ENCODE data around the gene ETHE1. TPM values are rescaled to one million over a fixed set of nuclear protein-coding genes. Genes with fewer than 3 reads are reported as not detected.
"Not testable (repeated sequence)": the region's sequence is repeated elsewhere in the genome, so short reads cannot be mapped to it uniquely, and the experiment has no call there.

ETHE1 gene
- total RNA-seq, 1 donor from 2014 or later = 54.9 TPM

DNA sequence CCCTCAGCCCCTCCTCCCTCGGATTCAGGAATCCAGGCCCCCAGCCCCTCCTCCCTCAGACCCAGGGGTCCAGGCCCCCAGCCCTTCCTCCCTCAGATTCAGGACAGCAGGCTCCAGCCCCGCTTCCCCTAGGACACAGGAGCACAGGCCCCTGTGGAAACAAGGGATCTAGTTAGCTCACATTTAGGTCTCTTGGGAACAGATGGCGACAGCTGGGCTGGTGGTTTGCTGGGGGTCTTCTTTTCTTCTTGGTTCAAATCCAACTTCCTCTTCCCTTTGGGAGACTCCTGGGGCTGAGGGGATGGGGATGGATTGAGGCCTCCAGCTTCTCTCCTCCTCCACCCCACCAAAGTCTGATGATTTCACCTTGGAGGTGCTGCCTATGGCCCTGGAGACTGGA, 25.6 kb upstream of the ETHE1 start:
- intact Hi-C loops (cut with micrococcal nuclease) = no loop called here

DNA sequence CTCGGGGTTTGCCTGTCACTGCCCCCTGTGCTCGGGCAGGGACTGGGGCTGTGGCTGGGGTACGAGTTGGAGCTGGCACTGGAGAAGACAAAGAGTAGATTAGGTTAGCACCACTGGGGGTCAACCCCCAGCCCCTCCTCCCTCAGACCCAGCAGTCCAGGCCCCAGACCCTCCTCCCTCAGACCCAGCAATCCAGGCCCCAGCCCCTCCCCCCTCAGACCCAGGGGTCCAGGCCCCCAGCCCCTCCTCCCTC, 25.1 kb upstream of the ETHE1 start:
- intact Hi-C loops (cut with micrococcal nuclease) = no loop called here

DNA sequence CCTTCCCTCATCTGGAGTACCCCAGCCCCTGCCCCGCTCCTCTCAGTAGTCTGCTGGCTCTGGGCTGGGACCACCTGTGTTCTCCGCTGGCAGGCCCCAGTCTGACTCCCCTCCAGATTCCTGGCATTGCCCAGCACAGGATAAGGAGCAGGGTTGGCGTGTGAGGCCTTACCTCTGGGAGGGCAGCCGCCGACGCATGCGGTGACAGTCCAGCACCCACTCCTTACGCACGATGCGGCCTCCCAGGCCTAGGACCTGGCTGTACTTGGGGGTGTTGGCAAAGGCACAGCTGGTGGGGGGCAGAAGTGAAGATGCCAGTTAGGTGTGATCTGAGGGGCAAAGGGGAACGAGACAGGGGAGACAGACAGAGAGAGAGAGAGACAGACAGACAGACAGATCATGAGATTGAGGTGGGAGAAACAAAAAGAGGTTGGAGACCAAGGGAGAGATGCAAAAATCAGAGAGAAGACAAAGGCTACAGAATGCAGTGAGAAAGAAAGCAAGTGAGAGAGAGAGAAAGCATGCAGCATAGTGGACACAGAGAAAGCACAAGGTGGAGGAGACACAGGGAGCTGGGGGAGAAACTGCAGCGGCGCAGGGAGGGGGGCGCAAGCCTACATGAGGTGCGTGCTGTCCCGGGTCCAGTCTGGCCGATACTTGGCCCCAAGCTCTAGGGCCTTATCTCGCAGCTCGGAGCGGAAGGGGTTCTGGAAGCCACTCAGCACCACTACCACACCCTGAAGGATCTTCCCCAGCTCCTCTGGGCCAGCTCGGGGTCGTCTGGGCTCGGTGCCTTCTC, 24.6 kb upstream of the ETHE1 start:
- intact Hi-C loops (cut with micrococcal nuclease) = no loop called here

DNA sequence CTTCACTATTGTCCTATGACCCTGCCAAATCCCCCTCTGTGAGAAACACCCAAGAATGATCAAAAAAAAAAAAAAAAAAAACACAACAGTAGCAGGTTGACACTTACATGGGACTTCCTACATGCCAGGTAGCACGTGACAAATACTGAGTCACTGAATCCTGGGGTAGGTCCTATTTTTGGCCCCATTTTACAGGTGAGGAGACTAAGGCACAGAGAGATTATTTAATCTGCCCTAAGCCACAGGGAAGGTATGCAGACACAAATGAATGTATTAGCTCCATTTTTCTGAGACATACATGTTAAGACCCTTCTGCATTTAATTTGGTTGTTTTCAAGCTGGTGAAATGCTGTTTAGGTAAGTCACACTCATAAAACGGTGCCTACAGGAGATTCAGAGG, 21.7 kb upstream of the ETHE1 start:
- intact Hi-C loops (cut with micrococcal nuclease) = no loop called here

DNA sequence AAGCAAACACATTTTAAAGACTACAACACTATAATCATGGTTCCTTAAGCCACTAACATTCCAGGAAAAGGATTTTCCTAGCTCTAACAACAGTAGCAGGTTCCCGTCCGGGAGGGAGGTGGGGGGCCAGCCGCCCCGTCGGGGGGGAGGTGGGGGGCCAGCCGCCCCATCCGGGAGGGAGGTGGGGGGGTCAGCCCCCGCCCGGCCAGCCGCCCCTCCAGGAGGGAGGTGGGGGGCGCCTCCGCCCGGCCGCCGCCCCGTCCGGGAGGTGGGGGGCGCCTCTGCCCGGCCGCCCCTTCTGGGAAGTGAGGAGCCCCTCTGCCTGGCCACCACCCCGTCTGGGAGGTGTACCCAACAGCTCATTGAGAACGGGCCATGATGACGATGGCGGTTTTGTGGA, 20.9 kb upstream of the ETHE1 start:
- intact Hi-C loops (cut with micrococcal nuclease) = not testable (repeated sequence)

DNA sequence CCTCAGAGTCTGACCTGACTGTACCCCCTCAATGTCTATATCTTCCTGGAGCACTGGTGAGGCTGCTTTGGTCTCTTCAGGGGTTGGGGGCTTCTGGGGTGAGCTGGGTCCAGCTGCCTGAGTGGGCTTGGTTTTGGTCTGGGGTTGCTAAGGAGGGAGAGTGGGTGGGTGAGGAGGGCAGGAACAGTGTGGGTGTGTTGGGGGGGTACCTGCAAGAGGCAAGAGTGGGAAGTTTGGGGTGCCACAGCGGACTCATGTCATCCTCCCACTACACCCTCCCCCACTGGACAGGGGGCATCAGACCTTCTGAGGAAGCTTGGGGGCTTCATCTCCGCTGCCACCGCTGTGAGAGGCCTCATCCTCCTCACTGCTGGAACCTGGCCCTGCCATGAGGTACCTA, 19.6 kb upstream of the ETHE1 start:
- intact Hi-C loops (cut with micrococcal nuclease) = no loop called here

DNA sequence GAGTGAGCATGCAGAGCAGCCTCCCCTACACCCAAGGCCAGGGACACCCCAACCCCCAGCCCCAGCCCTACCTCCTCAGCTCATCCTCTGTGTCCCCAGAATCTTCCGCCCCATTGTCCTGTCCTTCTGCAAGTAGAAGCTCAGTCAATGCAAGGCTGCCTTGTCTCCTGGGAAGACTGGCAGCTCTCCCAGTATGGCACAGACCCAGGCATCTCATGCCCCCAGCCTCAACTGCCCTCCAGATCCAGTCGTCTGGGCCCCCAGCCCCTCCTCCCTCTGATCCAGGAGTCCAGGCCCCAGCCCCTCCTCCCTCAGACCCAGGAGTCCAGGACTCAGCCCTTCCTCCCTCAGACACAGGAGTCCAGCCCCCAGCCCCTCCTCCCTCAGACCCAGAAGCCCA, 19.0 kb upstream of the ETHE1 start:
- intact Hi-C loops (cut with micrococcal nuclease) = no loop called here

DNA sequence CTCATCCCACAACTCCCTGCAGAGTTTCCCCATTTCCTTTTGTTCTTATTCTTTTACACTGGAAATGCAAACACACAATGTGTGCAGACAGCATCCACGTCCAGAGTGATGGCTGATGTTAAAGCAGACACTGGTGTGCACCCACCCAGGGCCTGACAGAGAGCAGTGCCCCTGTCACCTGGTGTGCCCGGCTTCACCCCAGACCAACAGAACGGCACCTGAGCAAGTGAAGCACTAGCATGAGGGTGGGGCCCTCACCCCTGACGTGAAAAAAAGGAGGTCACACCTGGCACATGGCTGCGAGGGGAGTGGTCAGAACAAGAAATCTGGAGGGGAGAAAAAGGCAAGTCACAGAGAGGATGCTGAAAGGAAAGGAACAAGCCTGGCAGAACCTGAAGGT, 18.3 kb upstream of the ETHE1 start:
- intact Hi-C loops (cut with micrococcal nuclease) = no loop called here

DNA sequence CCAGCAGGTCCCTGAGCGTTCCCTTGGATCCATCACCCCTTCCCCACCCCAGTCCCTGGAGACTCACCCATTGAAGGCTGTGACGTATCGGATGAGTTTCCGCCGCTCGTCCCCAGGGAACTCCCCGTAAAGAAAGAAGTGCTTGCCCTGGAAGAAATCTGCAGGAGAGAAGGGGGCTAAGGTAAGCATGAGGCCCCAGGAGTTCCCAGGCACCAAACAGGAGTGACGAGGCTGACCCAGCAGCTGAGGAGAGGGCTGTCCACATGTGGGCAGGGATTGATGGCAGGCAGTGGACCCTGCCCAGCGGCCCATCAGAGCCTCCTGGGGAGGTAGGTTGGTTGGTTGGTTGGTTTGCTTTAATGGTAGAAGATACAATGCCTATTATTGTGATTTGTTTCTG, 17.1 kb upstream of the ETHE1 start:
- intact Hi-C loops (cut with micrococcal nuclease) = no loop called here

DNA sequence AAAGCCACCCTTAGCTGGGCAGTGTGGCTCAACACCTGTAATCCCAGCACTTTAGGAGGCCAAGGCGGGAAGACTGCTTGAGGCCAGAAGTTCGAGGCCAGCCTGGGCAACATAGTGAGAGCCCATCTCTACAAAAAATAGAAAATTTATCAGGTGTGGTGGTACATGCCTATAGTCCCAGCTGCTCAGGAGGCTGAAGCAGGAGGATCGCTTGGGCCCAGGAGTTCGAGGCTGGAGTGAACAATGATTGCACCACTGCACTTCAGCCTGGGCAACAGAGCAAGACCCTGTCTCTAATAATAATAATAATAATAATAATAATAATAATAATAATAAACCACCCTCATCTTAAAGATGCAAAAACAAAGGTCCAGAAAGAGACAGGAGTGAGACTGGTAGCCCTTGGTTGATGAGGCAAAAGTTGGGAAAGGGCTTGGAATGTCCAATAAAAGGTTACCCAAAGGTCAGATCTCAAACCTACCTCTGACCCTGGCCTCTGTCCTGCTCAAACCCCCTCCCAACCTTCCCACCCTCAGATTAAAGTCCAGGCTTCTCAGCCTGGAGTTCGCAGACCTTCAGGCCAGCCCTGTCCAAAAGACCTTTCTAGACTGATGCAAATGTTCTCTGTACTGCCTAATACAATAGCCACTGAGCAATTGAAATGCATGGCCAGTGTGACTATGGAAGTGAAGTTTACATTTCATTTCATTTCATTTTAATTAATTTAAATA, 15.1 kb upstream of the ETHE1 start:
- intact Hi-C loops (cut with micrococcal nuclease) = no loop called here

DNA sequence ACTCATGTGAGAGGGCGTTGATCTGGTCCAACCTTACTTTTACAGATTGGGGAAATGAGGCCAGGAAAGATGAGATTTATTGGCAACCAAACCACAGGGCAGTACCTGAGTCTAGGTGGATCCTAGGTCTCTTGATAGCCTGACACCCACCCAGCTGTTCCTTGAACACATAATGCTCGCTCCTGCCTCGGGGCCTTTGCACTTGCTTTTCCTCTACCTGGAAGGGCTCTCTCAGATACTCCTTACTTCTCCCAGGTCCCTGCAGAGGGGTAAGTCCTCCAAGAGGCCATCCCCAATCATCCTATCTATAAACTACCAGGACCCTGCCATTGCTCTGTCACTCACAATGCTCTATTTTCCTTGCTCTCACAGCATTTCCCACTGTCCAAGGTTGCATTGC, 13.4 kb upstream of the ETHE1 start:
- intact Hi-C loops (cut with micrococcal nuclease) = no loop called here

DNA sequence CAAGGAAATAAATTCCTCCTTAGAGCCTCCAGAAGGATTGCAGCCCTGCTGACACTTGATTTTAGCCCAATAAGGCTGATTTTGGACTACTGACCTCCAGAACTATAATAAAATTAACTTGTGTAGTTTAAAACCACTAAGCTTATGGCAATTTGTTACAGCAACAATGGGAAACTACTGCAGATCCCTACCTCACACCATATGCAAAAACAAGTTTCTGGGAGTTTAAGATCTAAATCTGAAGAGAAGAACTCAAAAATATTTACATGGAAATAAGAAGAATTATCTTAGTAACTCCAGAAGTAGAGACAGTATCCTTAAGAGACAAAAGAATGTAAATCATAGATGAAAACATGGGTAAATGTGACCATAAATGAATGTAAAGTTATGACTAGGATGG, 11.9 kb upstream of the ETHE1 start:
- intact Hi-C loops (cut with micrococcal nuclease) = loop anchor here (10.0 kb wide), 1 partner anchor 216 kb away; the partner anchor contains the start of gene SMG9

DNA sequence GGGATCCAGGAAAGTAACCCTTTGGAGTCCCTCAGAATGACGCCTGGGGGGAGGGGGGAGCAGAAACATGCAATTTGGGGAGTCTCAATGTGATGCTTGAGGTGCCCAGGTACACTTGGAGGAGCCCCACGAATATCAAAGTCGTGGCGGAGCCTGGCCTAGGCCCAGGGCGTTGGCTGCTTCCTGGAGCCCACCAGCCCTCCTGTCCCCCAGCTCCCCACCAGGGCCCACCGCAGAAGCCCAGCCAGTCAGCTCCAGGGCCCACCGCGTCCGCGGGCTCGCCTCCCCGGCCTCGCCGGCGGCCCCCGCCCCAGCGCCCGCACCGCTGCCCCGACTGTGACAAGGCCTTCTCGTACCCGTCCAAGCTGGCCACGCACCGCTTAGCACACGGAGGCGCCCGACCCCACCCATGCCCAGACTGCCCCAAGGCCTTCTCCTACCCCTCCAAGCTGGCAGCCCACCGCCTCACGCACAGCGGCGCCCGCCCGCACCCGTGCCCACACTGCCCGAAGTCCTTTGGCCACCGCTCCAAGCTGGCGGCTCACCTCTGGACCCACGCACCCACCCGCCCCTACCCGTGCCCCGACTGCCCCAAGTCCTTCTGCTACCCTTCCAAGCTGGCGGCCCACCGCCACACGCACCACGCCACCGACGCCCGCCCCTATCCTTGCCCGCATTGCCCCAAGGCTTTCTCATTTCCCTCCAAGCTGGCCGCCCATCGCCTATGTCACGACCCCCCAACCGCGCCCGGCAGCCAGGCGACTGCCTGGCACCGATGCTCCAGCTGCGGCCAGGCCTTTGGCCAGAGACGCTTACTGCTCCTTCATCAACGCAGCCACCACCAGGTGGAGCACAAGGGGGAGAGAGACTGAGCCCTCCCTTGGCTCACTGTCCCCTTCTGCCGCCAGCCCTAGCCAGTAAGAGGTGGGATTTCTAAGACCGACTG, 8.1 kb upstream of the ETHE1 start:
- intact Hi-C loops (cut with micrococcal nuclease) = loop anchor here (1.0 to 10.0 kb wide), 2 partner anchors 72 to 220 kb away; partner anchors contain the start of gene SMG9

DNA sequence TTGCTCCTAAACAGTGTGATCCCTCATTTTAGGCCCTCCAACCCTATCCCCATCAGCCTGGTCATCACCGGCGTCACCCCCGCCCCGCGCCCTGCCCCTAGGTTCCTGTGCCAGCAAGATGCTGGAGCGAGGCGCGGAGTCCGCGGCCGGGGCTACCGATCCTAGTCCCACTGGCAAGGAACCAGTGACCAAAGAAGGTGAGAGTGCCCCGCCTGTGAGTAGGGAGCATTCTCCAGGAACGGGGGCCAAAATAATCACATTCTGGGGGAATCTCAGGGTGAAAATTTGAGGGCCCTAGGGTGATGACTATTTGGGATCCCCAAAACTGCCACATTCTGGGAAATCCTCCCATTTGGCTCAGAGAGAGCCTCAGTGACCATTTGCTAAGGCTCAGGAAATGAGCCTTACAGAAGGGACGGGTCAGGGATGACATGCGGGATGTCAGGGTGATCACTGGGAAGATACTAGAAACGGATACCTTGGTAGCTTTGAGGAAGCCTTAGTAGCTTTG, 7.4 kb upstream of the ETHE1 start:
- intact Hi-C loops (cut with micrococcal nuclease) = loop anchor here (1.0 to 10.0 kb wide), 2 partner anchors 71 to 220 kb away; partner anchors contain the start of gene SMG9

DNA sequence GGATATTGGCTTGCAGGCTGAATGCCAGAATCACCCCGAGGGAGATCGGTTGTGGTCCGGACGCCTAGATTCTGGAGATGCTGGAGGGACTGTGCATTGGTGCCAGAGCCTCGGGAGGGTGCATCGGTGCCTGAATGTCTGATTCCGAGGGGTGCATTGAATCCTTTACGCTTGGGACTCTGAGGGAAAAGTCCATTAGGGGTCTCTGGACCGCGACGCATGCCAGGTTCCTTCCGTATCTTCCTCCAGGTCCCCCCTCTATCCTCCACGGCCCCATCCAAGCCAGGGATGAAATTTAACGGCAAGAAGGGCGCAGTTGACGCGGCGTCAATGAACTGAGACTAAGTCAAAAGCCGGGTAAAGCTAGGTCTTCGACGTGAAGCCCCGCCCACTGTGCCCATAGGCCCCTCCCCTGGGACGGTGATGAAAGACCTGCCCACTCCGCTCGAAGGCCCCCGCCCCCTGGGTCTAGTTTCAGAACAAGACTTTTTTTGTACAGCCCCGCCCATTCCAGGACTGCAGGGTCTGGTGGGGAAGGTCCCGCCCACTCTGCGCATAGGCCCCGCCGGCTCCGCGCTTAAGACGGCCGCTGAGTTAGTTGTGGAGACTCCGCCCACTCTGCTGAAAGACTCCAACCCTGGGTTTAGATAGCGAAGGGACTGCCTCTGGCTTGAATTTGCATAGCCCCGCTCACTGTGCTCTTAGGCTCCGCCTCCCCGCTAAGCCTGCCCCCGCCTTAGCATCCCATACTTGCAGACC, 6.7 kb upstream of the ETHE1 start:
- intact Hi-C loops (cut with micrococcal nuclease) = loop anchor here (1.0 to 10.0 kb wide), 6 partner anchors 8 to 221 kb away; partner anchors contain the start of genes IRGQ, PINLYP, SMG9 and XRCC1

DNA sequence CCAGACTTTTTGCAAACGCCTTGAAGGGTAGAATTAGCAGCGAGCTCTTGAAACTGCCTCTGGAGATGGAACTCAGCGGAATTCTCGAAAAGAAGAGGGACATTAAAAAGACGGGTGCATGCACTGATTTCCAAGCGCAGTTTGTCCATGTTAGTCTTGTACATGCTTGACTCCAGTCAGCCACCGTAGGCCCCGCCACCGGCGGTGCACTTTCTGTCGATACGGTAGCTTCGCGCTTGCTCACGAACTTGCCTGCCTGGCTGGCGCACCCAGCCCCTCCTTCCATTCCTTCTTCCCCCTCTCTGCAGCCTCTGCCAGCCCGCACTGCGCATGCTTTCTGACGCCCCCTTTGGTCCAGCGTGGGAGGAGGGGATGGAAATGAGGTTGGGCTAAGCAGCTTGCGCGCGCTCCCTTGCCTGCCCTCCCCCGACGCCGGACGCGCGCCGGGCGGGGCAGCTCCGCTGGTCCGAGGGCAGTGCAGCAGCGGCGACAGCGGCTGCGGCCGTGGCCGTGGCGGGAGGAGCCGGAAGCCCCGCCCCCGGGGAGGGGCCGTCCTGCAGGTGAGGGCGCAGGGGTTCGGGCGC, 6.1 kb upstream of the ETHE1 start, which contains the start of gene ZNF575:
TSS of gene ZNF575 (plus strand) at position 227 of the 584 bp plus-strand sequence. CDS start 1,235 bp downstream, outside the sequence.
- intact Hi-C loops (cut with micrococcal nuclease) = loop anchor here (1.0 to 10.0 kb wide), 5 partner anchors 8 to 222 kb away; partner anchors contain the start of genes IRGQ, PINLYP, SMG9 and XRCC1

DNA sequence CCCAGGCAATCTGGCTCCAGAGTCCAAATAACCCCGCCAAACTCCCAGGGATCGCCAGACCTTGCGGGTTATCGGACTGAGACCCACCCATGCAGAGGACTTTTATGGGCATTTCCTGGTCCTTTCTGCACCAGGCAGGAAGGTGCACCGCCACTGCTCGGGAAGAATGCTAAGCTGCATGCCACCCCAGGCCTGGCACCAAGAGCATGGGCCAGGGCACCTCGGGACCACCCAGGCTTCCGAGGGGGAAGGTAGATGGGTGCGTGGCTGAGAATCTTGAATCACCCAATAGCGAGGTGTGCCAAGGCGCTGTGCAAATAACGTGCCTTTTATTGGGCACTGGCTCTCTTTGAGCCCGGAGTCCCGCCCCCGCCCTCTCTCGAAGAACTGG, 5.6 kb upstream of the ETHE1 start:
- intact Hi-C loops (cut with micrococcal nuclease) = loop anchor here (10.0 kb wide), 1 partner anchor 222 kb away; the partner anchor contains the start of gene SMG9

DNA sequence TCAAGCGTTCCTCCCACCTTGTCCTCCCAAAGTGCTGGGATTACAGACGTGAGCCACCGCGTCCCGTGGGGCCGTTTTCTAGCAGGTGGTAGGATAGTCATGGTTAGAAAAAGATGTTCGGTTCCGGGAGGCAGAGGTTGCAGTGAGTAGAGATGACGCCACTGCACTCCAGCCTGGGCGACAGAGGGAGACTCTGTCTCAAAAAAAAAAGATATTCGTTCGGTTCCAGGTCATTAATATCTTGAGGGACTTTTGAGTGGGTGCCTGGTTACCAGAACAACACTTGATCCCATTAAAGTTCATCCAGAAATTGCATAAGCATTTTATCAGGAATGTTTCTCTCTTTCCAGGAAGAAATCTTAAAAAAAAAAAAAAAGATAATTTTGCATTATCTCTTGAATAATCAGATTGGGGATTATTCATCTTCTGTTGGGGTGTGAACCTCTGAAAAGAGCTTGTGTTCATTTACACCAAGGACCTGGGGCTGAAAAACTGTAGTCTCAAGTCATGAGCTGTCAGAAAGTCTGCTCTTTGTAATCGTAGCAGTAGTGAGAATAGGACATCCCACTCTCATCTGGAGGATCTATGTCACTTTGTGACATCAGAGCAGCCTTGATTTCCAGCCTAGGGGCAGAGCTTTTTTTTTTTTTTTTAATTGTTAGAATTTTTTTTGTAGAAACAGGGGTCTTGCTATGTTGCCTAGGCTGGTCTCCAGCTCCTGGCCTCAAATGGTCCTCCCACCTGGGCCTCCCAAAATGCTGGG, 1.0 kb upstream of the ETHE1 start:
- intact Hi-C loops (cut with micrococcal nuclease) = no loop called here

Measured in T-helper 2 cell treated with Interferon-gamma antibody and Interleukin-4, amounts not matched to agents 100 ng/mL and 5 ng/mL, for 36 hours (primary cell).